HepG2 (cell line): ENCODE data around the gene BTG4. TPM values are rescaled to one million over a fixed set of nuclear protein-coding genes. Genes with fewer than 3 reads are reported as not detected.

Experiments used
- ATAC-seq: fragments of 200-7000 bp; cut with Tn5 transposase; 3 replicates; pipeline ENCODE4 v1.9.1; 2020; ENCODE audit warnings: mild to moderate bottlenecking, moderate library complexity
- BruUV-seq: library from RNA; stranded (reverse); fragments of 400-500 nt; replicated peaks from 2 replicates; lab custom pipeline; 2021; lab: Mats Ljungman, UMichigan
- CTCF ChIA-PET: fragments of 300-600 bp; formaldehyde crosslinking; extraction: SDS; loops from one replicate; lab custom pipeline; 2021; ENCODE audit warnings: low total read pairs, inconsistent platforms, low intra/inter-chr PET ratio; lab: Yijun Ruan, JAX
- POLR2A ChIA-PET: fragments of 350-600 bp; sonication (Branson Sonifier 250); formaldehyde crosslinking; loops from one replicate; lab custom pipeline; 2020; ENCODE audit warnings: antibody characterized with exemption, inconsistent platforms; lab: Yijun Ruan, JAX
- DNase-seq: peaks from one replicate; pipeline ENCODE4 v3.0.0-alpha.2; 2015; ENCODE audit warnings: low spot score
- FAIRE-seq: peaks from 3 replicates; lab custom pipeline; 2011; peaks lifted over from hg19 to GRCh38; lab: Jason Lieb, UNC
- H2AFZ ChIP-seq: one replicate; pipeline ENCODE4 v1.6.1; 2011; ENCODE audit warnings: low read length, inconsistent platforms
- H3K27ac ChIP-seq: fragments of 300-600 bp; 3 replicates; pipeline ENCODE4 v1.8.0; 2011; ENCODE audit warnings: mixed run types, mild to moderate bottlenecking, mixed read lengths, low read length, inconsistent platforms; ENCODE audit not compliant: insufficient read depth; ENCODE audit errors: extremely low read length
- H3K27me3 ChIP-seq, 2 experiments: fragments of 200-600 bp in 1 of 2; 2 replicates in 1 of 2; 3 replicates in 1 of 2; pipeline versions ENCODE4 v1.6.0 to v1.8.0; 2011; ENCODE audit warnings: low read length in 2 of 2, mild to moderate bottlenecking in 2 of 2, moderate library complexity in 2 of 2, inconsistent platforms in 1 of 2; ENCODE audit not compliant: insufficient read depth in 2 of 2, control insufficient read depth in 1 of 2
- H3K36me3 ChIP-seq, 2 experiments: fragments of 200-600 bp in 1 of 2; replicated peaks in 1 of 2; 2 replicates in 1 of 2; 3 replicates in 1 of 2; pipeline versions ENCODE4 v1.5.1 to v1.8.0; 2011; ENCODE audit warnings: low read length in 2 of 2, inconsistent platforms in 1 of 2; ENCODE audit not compliant: insufficient read depth in 2 of 2, control insufficient read depth in 1 of 2
- H3K4me1 ChIP-seq: 2 replicates; pipeline ENCODE4 v1.5.1; 2012; ENCODE audit warnings: low read length, inconsistent platforms; ENCODE audit not compliant: insufficient read depth
- H3K4me2 ChIP-seq: 2 replicates; pipeline ENCODE4 v1.6.0; 2011; ENCODE audit warnings: low read depth, low read length, inconsistent platforms
- H3K4me3 ChIP-seq, 3 experiments: fragments of 200-600 bp in 1 of 3; sonication (generic), shearing (Covaris generic) in 1 of 3; replicated peaks in 1 of 3; 2 replicates each; pipeline ENCODE4 v1.5.1; 2011 to 2016; ENCODE audit warnings: low read length in 3 of 3, inconsistent platforms in 2 of 3, low read depth in 2 of 3, mild to moderate bottlenecking in 2 of 3, control low read depth in 1 of 3, mixed read lengths in 1 of 3; ENCODE audit not compliant: insufficient read depth in 1 of 3
- H3K79me2 ChIP-seq: one replicate; pipeline ENCODE4 v1.6.1; 2011; ENCODE audit warnings: low read length, inconsistent platforms; ENCODE audit not compliant: insufficient read depth
- H3K9ac ChIP-seq: 2 replicates; pipeline ENCODE4 v1.6.0; 2011; ENCODE audit warnings: mild to moderate bottlenecking, low read depth, low read length, inconsistent platforms; ENCODE audit not compliant: insufficient read depth
- H3K9me3 ChIP-seq: 2 replicates; pipeline ENCODE4 v1.5.1; 2012; ENCODE audit warnings: mild to moderate bottlenecking, low read length
- H4K20me1 ChIP-seq: 2 replicates; pipeline ENCODE4 v1.6.0; 2011; ENCODE audit warnings: inconsistent platforms, mild to moderate bottlenecking, low read length, moderate library complexity; ENCODE audit not compliant: insufficient read depth
- CSRNP2 ChIP-seq: sonication (generic); formaldehyde crosslinking; conservative IDR thresholded peaks from 2 replicates; pipeline ENCODE4 v1.8.0; 2022; ENCODE audit warnings: low read depth, missing genetic modification reagents
- GABPA ChIP-seq, 2 experiments: IDR thresholded peaks; 2 replicates each; pipeline ENCODE4 v1.6.1; 2011 to 2016; ENCODE audit warnings: low read depth in 2 of 2, low read length in 1 of 2, missing biosample characterization in 1 of 2, missing genetic modification characterization in 1 of 2
- JUN ChIP-seq: sonication (generic); formaldehyde crosslinking; IDR thresholded peaks from 2 replicates; pipeline ENCODE4 v1.4.0; 2020; ENCODE audit warnings: mild to moderate bottlenecking, missing genetic modification reagents
- KLF13 ChIP-seq: sonication (generic); formaldehyde crosslinking; IDR thresholded peaks from 2 replicates; pipeline ENCODE4 v1.4.0; 2020; ENCODE audit warnings: mild to moderate bottlenecking, missing genetic modification reagents
- NFAT5 ChIP-seq: sonication (generic); formaldehyde crosslinking; IDR thresholded peaks from 2 replicates; pipeline ENCODE4 v1.4.0; 2020; ENCODE audit warnings: missing genetic modification reagents
- PBX2 ChIP-seq: IDR thresholded peaks from 2 replicates; pipeline ENCODE4 v1.6.1; 2016; ENCODE audit warnings: control low read depth
- REST ChIP-seq, 2 experiments: IDR thresholded peaks; 2 replicates each; pipeline ENCODE4 v1.6.1; 2011 to 2012; ENCODE audit warnings: low read length in 2 of 2, borderline replicate concordance in 1 of 2, low read depth in 1 of 2, mild to moderate bottlenecking in 1 of 2, moderate library complexity in 1 of 2
- SP4 ChIP-seq: sonication (generic); formaldehyde crosslinking; IDR thresholded peaks from 2 replicates; pipeline ENCODE4 v1.8.1; 2023; ENCODE audit warnings: mild to moderate bottlenecking, missing genetic modification reagents
- ZNF20 ChIP-seq: sonication (generic); formaldehyde crosslinking; IDR thresholded peaks from 2 replicates; pipeline ENCODE4 v1.4.0; 2020; ENCODE audit warnings: mild to moderate bottlenecking, moderate library complexity, missing genetic modification reagents
- ZNF333 ChIP-seq: sonication (generic); formaldehyde crosslinking; IDR thresholded peaks from 2 replicates; pipeline ENCODE4 v1.4.0; 2020; ENCODE audit warnings: mild to moderate bottlenecking, missing genetic modification reagents, borderline replicate concordance
- ZNF33A ChIP-seq: sonication (generic); formaldehyde crosslinking; IDR thresholded peaks from 2 replicates; pipeline ENCODE4 v1.5.1; 2020; ENCODE audit warnings: missing genetic modification reagents, mild to moderate bottlenecking, moderate library complexity, borderline replicate concordance
- WGBS: methylation state at CpG from one replicate; pipeline ENCODE4 v1.1.6; 2017; ENCODE audit warnings: low lambda C conversion rate; 5-methylcytosine and 5-hydroxymethylcytosine counted together
- in situ Hi-C: cut with HindIII; loops from 2 replicates; pipeline ENCODE4 v1.10.0; 2017; ENCODE audit warnings: low pct_unique_long_range_greater_than_20kb; ENCODE audit not compliant: extremely low pct_ligation_motif_present
- intact Hi-C: fragments of 100-400 bp; cut with micrococcal nuclease; formaldehyde crosslinking; loops from one replicate; pipeline ENCODE4 v1.10.0; 2022; ENCODE audit not compliant: unreplicated experiment
- polyA plus RNA-seq, 8 experiments: library from polyadenylated mRNA; depleted of rRNA in 3 of 8; stranded (reverse) in 7 of 8; unstranded in 1 of 8; fragments of >200 nt; fragmentation: Illumina TruSeq in 4 of 8; extraction: Trizol in 4 of 8; gene quantifications; 2 replicates each; pipeline versions ENCODE4 v1.2.1 to v1.2.3, GENCODE V29; 2011 to 2016; ENCODE audit warnings: low read depth in 4 of 8, missing spikeins in 1 of 8, mixed read lengths in 1 of 8; ENCODE audit not compliant: insufficient read depth in 1 of 8
- total RNA-seq, 5 experiments: library from RNA; depleted of rRNA; stranded (reverse); fragments of >200 nt; fragmentation: Illumina TruSeq; extraction: Trizol; gene quantifications; 2 replicates each; pipeline ENCODE4 v1.2.3, GENCODE V29; 2016; ENCODE audit warnings: low read depth in 1 of 5

Gene BTG4
- total and polyA plus RNA-seq, 2 of the 13 experiments (the other 11 are each of a cell fraction or from before 2014, with no cell fraction given): not detected

- CTCF ChIA-PET: no interaction called here
- TF ChIP-seq JUN (CRISPR knock-in tag) (no peak), GABPA (IDR thresholded peaks at IDR 0.05; ENCODE audit: low read depth, low read length) (no peak), GABPA (CRISPR knock-in tag; IDR thresholded peaks at IDR 0.05; ENCODE audit: low read depth) (no peak), ZNF333 (CRISPR knock-in tag) (no peak), ZNF33A (CRISPR knock-in tag) (no peak), PBX2 (CRISPR knock-in tag) (no peak), KLF13 (CRISPR knock-in tag) (no peak), CSRNP2 (CRISPR knock-in tag) (no peak), NFAT5 (CRISPR knock-in tag) (no peak), SP4 (CRISPR knock-in tag) (no peak), ZNF20 (CRISPR knock-in tag) (no peak), REST (IDR thresholded peaks at IDR 0.05; ENCODE audit: borderline replicate concordance in 1 of 2, low read depth in 1 of 2, low read length in 2 of 2) (no peak)
Observed at GRCh38 chr11:111460340-111460739, 51.8 kb downstream of the BTG4 start.

More at GRCh38 chr11:111460340-111460739, 51.8 kb downstream of the BTG4 start:
- 30% methylated on average over 4 of the region's 4 CpGs for WGBS
- Histone ChIP-seq H3K36me3 (no peaks in the 10 kb centered on the region), H4K20me1 (no peaks in the 10 kb centered on the region), H3K9ac (no peak overlapping the region), H3K9me3 (no peaks in the 10 kb centered on the region), H2AFZ (no peak overlapping the region), H3K27ac (no peak overlapping the region), H3K4me3 (no peak overlapping the region), H3K4me2 (no peak overlapping the region), H3K4me1 (peaks cover 16% of the 10 kb centered on the region), H3K27me3 (peaks cover 3 to 32% of the 10 kb centered on the region in 2 experiments), H3K79me2 (no peaks in the 10 kb centered on the region)
- in situ Hi-C loops (no loop called here), intact Hi-C loops (no loop called here)
- POLR2A ChIA-PET: no interaction called here
- no peak for ATAC-seq
- FAIRE-seq: no peak
- no TSS peak for BruUV-seq
- no peak for DNase-seq
